Stimulated activated CD8-positive, alpha-beta memory T cell treated with anti-CD3 and anti-CD28 coated beads, Interleukin-7, amount 100 ng/mL, for 4 hours (primary cell): ENCODE measurements around the gene SORCS2.

ENCODE experiments used
- DNase-seq, 2 donors: peaks; one replicate each; pipeline ENCODE4 v3.0.0-alpha.2; 2020; ENCODE audit warnings: low read depth in 2 of 2

Gene SORCS2

GRCh38 chr4:7761720-7762119 is 569.4 kb downstream of the SORCS2 start:
- peak; percentile 21 to 24 for DNase-seq

DNA sequence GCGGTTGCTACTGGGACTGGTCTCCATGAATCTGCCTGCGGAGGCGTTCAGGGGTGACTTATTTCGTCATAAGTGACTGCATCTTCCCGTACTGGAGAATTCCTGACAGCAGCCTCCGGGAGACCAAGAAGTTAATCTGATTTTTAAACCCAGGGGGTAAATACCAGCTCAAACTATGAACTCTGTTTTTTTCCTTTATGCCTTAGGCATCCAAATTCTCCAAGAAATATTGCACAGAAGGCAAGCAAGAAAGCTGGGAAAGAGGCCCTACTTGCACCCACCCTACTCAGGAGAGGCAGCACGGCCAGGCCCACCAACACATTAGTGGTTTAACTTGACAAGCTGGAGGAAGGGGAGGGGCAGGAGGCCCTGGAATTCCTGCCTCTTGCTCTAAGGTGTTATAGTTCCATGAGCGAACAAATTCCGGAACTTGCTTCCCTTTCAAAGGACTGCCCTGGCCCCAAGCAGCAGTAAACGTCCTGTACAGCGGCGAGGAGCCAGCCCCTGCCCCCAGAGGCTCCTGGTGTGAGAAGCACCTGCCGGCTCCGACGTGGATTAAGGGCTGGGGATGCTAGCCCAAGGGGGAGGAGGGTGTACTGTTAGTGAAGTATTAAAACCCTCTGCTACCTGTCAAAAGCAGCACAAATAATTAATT is 570.2 kb downstream of the SORCS2 start:
- DNase-seq: no peak

DNA sequence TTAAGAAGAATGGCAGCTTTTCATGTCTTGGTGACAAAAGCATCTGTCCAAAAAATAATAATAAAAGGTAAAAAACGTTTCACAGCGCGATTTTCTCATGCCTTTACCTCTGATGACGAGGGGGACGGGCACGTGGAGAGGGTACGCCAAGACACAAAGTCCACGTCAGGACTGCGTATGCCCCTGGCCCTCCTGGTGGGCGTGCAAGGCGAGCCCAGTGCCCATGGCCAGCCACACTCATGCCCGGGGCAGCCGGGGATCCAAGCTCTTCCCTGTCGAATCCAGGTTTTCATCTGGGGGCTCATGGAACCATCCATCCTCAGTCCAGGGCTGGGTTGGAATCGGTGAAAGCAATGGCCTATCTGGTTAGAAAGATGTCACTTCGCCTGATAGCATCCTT is 570.8 kb downstream of the SORCS2 start:
- no peak for DNase-seq

- no peak for DNase-seq
Observed at GRCh38 chr4:7763788-7764187, 571.5 kb downstream of the SORCS2 start.

DNA sequence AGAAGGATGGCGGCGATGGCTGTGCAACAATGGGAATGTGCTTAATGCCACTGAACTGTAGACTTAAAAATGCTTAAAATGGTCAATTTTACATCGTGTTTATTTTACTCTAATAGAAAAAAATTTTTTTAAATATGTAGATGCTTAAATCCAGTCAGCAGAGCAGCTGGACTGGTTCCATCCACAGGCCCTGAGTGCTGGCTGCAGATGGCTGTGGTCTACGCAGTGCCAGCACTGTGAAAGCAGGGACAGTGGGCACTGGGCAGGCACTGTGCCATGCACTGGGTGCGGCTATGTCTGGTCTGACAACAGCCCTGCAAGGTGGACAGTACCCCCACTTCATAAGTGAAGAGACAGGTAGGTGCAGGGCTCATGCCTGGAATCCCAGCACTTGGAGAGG is 572.1 kb downstream of the SORCS2 start:
- DNase-seq: no peak

- DNase-seq: no peak
Observed at GRCh38 chr4:7765666-7766065, 573.3 kb downstream of the SORCS2 start.

- DNase-seq: no peak
Observed at GRCh38 chr4:7766086-7766485, 573.7 kb downstream of the SORCS2 start.

- no peak for DNase-seq
Observed at GRCh38 chr4:7766661-7767345, 574.5 kb downstream of the SORCS2 start.

GRCh38 chr4:7767526-7767925 is 575.2 kb downstream of the SORCS2 start:
- no peak for DNase-seq

- DNase-seq: no peak
Observed at GRCh38 chr4:7767966-7768365, 575.6 kb downstream of the SORCS2 start.

DNA sequence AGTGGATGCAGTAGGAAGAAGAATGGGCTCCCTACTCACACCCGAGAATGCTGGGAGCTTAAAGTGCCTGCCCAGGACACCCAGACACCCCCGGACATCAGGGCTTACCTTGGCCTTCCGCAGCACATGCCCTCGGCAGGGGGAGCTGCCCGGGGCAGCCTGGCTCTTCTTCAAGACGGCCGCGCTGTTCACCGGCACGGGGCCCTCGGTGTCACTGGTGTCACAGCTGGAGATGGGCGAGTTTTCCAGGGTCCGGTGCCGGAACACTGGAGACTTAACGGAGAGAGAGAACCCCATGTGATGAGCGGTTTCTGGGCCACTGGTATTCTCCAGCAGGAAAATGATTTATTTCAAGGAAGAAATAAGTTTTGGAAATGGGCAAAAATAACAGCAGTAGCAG is 576.4 kb downstream of the SORCS2 start:
- DNase-seq: no peak

DNA sequence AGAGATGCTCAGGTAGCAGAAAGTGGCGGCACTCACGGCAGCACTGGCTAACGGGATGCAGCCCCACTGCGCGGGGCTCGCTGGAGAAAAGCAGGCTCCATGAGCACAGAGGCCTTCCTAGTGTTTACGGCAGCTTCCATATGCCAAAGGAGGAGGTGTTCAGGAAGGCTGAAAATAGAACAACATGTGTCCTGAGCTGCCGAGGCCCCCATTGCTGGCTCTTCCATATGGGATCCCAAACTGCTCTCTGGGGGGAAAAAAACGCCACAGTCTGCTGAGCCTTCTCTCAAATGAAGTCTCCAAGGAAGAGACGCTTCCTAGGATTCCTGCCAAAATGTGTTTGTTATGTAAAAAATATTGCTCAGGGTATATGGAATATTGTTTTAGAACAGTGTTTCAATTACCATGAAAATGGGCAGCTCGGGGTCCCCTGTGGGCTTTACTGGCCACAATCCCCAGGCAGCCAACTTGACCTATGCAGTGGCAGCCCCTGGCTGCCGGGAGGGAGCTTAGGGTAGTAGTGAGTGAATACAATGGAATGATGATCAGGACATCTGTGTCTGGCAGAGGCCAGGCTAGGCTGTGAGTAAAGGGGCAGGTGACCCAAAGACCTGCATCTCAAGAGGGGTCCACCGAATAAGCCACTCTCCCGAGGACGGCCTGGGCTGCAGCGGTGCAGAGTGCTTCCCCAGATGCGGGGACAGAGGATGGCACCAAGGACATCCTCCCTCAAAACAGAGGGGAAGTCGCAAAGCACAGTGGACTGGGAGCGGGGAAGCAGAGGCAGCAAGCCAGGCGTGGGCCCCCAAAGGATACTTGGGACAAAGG is 577.3 kb downstream of the SORCS2 start:
- no peak for DNase-seq

- no peak for DNase-seq
Observed at GRCh38 chr4:7770224-7771050, 578.1 kb downstream of the SORCS2 start.

DNA sequence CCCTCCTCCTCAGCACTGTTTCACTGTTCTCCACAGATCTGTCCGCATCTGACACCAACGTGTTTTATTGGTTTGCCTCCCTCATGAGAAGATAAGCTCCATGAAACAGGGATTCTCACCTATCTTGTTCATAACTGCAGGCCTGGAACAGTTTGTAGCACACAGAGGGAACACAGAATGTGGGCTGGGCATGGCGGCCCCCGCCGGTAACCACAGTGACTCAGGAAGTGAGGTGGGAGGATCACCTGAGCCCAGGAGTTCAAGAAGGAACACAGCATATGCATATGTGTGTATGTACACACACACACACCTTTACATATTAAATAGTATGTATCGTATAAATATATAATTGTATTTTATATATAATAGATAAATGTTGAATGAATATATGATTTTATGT is 578.7 kb downstream of the SORCS2 start:
- peak; percentile 11 to 24 for DNase-seq

- DNase-seq: no peak
Observed at GRCh38 chr4:7771541-7772507, 579.5 kb downstream of the SORCS2 start.

- no peak for DNase-seq
Observed at GRCh38 chr4:7772711-7773385, 580.5 kb downstream of the SORCS2 start.

GRCh38 chr4:7773401-7774180 is 581.3 kb downstream of the SORCS2 start:
- DNase-seq: no peak

DNA sequence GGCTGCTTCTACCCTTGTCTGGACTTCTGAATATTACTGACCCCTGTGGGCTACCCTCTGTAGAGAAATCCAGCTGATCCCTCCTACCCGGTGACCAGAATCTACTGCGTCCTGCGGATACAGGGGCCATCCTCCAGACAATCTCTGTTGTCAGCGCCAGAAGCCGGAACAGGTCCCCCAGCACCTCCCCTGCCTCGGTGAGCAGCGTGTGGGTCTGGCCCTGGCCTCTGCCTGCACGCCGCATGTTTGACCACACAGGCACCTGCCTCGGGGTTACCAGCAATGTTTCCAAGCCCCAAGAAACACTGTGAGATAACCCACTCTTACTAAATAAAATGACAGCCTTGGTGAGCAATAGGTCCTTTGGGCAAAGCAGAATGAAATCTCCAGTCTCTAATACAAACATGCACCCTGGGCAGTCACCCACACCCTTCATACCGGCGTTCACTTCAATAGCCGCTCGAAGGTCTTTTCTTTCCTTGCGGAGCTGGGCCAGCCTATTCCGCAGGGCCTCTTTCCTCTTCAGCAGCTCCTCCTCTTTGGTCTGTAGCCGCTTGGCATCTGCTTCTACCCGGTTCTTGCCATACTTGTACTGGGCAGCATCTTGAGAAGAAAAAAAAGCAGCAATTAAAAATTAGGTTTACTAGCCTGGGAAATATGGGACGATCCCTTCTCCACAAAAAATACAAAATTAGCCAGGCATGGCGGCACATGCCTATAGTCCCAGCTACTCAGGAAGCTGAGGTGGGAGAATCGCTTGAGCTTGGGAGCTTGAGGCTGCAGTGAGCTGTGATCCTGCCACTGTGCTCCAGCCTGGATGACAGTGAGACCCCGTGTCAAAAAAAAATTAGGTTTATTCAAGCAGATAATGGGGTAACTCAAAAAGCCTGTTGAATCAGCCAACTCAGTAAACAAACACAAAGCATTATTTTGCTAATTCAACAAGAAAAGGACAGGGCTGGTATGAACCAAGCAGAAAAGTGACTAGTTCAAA is 582.3 kb downstream of the SORCS2 start:
- DNase-seq: no peak
